HG02884 (cell line): ENCODE results near the gene CYP4F3.
"Not testable (repeated sequence)": the region's sequence is repeated elsewhere in the genome, so short reads cannot be mapped to it uniquely, and the experiment has no call there.

Experiments used
- ATAC-seq: cut with Tn5 transposase; IDR thresholded peaks from one replicate; pipeline ENCODE4 v1.9.1; 2021; ENCODE audit warnings: mild to moderate bottlenecking, moderate library complexity; ENCODE audit not compliant: unreplicated experiment

The CYP4F3 gene

DNA sequence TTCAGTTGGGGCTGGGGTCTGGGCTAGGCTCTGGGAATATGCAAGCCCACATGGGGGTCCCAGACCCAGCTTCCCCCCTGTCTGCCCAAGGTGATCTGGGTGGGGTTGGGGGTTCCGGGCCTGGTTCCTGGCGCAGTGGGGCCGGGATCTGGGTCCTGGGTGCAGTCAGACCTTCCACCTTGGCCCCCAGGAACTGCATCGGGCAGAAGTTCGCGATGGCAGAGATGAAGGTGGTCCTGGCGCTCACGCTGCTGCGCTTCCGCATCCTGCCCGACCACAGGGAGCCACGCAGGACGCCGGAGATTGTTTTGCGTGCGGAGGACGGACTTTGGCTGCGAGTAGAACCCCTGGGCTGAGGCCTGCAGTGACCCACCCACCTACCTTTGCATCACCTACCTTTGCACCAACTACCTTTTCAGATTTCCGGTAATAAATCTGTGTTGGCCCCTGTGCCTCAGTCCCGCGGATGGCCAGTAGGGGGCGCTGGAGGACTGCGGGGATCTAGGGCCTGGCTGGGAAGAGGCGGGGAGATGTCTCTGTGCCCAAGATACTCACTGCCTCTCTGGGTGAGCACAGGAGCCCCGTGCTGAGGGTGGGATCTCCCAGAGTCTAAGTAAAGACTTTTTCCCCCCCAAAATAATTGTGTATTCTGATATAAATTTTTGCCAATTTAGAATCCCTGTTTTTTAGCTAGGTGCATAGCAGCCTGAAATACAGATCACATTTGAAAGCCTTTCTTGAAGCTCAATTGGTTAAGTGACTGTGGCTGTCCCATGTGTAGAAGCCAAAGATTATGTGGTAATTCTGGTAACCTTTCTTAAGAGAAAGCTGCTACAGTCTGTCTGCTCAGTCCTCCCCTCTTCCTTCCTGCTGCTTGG, 11.5 kb upstream of the CYP4F3 start:
- no peak for ATAC-seq

DNA sequence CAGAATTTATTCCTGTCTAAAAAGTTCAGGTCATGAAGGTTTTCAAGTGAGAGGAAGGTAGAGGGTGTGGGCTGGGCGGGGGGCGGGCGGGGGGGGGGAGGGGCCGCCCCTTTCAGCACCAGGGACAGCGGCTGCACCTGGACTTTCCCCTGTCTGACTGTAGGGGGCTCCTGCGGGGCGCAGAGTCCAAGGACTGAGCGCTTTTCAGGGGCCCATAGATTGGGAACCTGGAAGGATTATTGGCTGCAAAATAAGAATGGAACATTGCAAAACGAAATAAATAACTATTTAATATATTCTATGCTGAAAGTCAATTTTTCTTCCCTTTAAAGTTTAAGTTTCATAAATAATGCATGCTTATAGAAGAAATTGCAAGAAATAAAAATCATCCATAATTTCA, 8.9 kb upstream of the CYP4F3 start:
- ATAC-seq, result no peak

DNA sequence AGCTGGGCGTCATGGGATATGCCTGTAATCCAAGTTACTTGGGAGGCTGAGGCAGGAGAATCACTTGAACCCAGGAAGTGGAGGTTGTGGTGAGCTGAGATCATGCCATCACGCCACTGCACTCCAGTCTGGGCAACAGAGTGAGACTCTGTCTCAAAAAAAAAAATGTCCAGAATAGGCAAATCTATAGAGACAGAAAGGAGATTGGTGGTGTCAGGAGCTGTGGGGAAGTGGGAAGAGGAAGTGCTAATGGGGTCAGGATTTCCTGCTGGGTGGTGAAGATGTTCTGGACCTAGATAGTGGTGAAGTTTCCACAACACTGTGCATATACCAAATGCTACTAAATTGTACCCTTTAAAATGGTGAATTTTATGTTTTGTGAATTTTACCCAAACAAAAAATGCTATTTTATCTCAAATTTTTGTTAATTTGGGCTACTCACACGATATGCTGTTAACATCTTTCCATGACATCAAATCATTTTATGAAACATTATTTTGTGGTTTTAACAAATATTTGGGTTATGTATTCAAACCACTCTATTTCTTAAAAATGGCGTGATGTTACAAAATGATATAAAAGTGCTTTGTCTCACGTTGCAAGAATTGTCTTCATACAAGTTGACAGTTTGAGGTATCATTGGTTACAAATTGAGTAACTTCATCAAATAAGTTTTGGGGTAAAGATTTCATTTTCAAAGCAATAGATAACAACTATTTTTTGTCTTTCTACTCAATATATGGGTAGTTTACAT, 7.4 kb upstream of the CYP4F3 start:
- ATAC-seq, result no peak

DNA sequence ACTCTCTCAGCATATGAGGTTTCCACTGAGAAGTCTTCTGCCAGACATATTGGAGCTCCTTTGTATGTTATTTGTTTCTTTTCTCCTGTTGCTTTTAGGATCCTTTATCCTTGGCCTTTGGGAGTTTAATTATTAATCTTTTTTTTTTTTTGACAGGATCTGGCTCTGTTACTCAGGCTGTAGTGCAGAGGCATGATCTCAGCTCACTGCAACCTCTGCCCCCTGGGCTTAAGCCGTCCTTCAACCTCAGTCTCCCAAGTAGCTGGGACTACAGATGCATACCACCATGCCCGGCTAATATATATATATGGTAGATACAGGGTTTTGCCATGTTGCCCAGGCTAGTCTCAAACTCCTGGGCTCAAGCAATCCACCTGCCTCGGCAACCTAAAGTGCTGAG, 6.6 kb upstream of the CYP4F3 start:
- ATAC-seq, result no peak

DNA sequence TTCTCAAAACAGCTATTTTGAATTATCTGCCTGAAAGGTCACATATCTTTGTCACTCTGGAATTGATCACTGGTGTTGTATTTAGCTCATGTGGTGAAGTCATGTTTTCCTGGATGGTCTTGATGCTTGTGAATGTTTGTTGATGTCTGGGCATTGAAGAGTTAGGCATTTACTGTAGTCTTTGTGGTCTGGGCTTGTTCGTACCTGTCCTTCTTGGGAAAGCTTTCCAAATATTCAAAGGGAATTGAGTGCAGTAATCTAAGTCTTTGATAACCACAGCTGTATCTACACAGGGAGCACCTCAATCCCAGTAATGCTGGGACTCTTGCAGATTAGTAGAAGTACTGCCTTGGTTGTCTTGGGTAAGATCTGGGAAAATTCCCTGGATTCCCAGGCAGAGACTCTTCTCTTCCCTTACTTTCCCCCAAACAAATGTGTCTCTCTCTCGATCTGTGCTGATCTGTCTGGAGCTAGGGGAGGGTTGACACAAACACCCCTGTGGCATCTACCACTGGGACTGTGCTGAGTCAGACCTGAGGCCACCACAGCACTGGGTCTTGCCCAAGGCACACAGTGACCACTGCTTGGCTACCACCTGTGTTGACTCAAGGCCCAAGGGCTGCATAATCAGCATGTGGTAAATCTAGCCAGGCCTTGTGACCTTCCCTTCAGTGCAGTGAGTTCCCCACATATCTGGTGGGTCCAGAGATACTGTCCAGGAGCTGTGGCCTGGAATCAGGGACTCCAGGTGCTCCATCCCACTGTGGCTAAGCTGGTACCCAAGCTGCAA, 5.5 kb upstream of the CYP4F3 start:
- ATAC-seq, result no peak

DNA sequence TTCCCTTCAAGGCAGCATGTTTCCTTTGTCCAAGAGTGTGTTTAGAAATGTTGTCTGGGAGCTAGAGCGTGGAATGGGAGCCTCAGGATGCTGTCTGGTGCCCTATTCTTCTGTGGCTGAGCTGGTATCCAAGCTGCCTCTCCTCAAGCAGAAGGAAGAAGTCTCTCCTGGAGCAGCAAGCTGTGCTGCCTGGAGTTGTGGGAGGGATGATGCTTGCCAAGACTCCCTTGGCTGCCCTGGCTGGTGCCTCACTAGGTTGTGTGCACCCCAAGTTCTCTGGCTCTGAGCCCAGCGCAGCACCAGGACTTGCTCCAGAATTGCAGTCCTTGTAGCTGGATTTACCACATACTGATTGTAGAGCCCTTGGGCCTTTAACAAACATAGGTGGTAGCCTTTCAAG, 4.7 kb upstream of the CYP4F3 start:
- ATAC-seq, result no peak

DNA sequence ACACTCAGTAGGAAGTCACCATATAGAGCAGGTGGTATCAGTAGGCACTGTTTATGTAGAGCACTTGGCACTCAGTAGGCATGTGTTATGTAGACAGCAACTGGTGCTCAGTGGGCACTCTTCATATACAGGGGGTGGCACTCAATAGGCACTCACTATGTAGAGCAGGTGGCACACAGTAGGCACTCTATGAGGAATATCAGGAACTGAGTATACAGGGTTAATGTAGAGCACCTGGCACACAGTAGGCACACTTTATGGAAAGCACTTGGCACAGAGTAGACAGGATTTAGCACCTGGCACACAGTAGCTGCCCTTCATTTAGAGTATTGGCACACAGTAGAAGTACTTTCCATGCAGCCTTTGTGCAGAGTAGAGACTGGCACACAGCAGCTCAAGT, 1.1 kb upstream of the CYP4F3 start:
- no peak for ATAC-seq

DNA sequence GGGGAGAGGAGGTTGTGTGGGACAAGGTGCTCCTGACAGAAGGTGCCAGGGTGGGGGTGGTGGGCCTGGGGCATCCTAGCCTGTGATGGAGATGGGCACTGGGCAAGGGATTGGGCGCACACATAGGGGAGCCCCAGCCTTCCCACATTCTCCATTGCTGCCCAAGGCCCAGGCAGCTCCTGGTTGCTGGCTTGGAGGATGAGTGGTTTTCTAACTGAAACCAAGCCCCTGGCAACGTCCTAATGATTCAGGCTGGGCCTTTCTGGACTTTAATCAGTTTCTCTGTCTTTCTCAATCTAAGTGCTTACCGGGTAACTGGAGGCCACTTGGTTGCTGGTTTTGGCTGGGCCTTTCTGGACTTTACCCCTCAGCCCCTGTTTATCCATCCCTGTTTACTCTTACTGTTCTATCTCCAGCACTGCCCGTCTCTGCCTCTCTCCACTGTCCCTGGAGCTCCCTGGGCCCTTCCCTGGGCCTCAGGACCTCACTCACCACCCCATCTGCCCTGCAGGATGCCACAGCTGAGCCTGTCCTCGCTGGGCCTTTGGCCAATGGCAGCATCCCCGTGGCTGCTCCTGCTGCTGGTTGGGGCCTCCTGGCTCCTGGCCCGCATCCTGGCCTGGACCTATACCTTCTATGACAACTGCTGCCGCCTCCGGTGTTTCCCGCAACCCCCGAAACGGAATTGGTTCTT, 354 bp downstream of the CYP4F3 start:
- ATAC-seq, result no peak

DNA sequence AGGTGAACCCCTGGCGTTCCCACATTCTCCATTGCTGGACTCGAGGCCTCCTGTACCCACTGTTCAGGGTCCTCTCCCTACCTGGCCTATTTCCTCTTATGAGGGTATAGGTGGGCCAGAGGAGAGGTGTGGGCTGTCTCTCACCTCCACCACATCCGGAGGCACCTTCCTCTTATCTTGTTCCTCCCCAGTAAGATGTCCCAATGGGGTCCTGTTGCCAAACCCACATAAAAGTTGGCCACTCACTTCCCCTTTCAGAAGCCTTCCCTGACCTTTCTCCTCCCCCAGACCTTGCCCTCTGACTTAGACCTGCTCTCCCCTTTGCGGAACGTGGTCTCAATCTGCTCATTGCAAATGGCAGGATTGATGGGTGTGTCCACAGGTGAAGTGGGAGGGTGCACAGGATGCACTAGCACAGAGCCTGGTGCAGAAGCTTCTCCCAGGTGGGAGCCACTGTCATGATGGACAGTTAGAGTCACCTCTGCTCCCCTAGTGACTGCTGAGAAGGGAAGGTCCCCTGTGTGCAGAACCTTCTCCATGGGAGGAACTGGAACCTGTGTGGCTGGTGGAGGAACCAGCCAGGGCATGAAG, 1.3 kb downstream of the CYP4F3 start:
- no peak for ATAC-seq

DNA sequence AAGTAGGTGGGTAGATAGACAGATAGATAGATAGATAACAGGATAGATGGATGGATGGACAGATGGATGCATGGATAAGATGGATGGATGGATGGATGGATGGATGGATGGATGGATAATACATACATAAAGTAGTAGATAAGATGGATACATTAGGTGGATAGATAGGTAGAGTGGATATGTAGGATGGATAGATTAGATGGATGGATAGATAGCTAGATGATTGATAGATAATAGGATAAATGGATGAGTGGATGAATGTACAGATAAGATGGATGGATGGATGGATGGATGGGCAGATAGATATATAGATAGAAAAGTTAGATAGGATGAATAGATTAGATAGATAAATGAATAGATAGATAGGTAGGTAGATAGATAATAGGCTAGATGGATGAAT, 2.1 kb downstream of the CYP4F3 start:
- ATAC-seq, result no peak

DNA sequence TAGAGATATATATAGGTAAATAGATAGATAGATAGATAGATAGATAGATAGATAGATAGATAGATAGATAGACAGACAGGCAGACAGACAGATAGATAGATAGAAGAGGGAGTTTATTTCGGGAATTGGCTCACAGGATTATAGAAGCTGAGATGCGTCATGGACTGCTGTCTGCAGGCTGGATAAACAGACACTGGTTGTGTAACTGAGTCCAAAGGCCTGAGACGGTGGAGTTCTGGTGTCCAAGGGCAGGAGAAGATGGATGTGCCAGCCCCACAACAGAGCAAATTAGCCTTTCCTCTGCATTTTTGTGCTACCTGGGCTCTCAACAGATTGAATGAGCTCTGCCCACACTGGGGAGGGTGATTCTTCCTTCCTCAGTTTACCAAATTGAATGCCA, 2.7 kb downstream of the CYP4F3 start:
- no peak for ATAC-seq

DNA sequence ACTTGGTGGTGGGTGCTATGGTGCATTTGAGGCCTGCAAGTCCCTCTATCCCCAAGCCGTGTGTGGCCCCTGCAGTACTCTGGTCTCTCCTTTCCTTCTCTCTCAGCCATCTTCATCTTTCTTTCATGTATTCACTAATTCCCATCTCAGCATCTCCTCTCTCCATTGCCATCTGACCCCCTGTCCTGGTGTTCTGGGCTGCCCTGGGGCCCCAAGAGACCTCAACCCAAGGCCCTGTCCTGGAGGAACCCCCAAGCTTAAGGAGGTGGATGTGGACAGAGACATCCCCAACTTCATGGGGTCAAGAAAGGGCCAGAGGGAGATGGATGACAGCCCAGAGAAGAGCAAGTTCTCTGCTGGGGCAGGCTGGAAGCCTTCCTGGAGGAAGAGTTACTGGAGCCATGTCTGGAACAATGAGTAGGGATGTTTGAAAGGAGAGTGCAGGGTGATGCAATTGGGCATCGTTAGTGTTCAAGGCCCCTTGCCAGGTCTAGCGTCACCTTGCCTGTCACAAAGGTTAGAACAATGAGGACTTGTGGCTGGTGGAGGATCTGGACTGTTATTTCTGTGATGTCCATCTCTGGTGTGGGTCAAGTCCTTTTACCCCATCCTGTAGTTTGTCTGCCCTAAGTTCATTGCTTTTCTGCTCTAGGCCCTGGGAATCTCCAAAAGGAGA, 3.5 kb downstream of the CYP4F3 start:
- no peak for ATAC-seq

DNA sequence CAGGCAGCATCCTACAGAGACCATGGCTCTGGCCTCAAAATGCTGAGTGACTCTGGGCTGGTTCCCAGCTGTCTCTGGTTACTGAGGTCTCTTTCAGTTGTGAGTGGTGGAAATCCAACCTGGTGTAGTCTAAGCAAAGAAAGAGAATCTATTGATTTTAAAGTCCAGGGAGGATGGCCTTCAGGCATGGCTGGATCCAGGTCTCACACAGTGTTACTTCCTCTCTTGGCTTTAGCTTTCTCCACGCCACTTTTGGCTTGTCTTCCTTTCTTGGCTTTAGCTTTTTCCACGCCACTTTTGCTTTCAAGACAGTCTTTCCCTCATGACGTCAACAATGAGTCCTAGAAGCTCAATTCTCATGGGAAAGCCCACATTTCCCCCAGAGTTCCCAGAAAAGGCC, 4.1 kb downstream of the CYP4F3 start:
- no peak for ATAC-seq

DNA sequence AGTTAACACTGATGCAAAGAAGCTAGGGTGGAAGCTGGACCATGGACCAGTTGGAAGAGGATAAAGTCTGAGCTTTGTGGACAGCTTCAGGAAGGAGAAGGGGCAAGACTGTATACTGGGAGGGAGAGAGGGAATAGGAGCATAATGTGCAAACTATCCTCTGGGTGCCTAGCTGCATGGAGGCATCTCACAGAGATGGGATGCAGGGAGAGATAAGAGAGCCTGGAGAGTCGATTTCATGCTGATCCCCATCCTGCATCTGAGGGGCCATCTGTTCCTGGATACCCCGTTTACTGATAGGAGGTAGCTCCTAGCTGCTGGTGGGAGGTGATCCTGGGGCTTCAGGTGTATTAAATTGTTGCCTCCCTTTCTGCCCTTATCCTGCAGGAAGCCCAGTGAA, 8.8 kb downstream of the CYP4F3 start:
- ATAC-seq, result no peak

DNA sequence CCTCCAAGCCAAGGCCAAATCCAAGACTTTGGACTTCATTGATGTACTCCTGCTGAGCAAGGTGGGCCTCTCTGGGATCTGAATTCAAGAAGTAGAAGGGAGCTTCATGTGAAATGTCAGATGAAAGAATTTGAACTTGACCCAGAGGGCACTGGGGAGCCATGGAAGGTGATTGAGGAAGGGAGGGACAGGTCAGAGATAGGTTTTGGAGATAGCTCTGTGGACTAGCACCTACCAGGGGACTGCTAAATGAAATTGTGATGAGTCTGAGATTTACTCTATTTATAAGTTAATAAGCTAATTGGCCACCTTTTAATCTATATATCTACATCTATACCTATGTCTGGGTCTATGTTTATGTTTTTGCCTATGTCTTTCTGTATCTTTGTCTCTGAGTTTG, 9.4 kb downstream of the CYP4F3 start:
- not testable (repeated sequence) for ATAC-seq

DNA sequence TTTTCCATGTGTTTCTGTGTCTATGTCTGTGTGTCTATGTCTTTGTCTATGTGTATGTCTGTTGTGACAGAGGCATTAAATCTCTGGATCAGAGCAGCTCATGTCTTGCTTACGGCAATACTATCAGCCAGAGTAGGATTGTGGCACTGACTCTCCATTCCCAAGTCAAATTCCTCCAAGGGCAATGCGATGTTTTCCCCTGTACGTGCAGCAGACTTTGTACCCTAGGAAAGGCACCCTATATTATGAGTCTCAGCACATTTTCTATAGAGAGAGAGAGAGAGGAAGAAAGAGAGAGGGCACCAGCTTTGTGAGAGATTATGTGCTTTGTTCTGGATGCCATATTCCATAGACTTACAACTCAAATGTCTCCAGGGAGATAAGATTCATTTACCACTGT, 11.1 kb downstream of the CYP4F3 start:
- no peak for ATAC-seq

DNA sequence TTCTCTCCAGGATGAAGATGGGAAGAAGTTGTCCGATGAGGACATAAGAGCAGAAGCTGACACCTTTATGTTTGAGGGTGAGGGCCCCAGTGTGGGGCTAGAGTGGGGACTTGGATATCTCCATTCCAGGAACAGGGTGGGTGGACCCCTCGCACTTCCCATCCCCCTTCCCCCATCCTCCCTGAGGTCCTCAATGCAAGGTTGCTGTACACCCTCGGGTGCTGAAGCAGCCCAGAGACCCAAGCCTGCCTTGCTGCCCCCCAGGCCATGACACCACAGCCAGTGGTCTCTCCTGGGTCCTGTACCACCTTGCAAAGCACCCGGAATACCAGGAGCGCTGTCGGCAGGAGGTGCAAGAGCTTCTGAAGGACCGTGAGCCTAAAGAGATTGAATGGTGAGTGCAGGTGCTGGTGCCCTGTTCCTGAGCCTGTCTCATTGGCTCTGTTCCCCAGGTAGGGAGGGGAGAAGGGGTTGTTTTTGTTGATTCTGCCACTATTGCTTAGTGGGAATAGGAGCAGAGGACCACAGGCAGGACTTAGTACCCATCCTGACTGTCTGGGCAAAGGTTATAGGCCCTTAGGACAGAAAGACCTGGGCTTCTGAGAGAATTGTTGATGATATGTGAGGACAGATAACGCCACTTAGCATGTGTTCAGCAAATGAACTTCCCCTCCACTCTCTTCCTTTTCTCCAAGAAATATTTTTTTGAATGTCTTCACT, 12.0 kb downstream of the CYP4F3 start:
- ATAC-seq, result no peak

DNA sequence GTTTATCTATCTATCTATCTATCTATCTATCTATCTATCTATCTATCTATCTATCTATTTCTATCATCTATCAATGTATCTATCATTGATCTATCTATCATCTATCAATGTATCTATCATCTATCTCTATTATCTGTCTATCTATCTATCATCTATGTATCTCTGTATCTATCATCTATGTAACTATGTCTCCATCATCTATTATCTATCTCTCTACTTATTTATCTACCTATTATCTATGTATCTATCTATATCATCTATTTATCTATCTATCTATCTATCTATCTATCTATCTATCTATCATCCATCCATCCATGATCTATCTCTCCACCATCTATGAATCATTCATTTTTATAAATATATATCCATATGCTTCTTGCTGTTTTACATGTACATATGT, 15.8 kb downstream of the CYP4F3 start:
- no peak for ATAC-seq

DNA sequence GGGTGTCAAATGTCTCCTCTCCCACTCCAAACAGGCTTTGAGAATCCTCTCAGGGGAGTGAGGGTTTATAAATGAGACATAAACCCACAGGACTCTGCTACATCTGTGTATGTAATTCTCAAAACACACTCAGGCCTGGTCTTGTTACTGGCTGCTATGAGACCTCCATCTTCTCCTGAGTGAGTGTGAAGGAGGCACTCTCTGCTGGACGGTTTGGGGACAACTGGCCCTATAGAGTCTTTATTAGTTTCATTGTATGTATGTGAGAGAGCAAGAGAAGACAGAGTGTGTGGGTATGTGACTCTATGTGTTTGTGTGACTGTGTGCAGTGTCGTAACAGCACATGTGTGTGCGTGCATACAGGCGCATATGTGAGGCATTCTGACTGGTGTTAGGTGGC, 22.6 kb downstream of the CYP4F3 start:
- ATAC-seq, result no peak
